Panc1 (cell line): ENCODE results near the gene VPS41. TPM values are rescaled to one million over a fixed set of nuclear protein-coding genes. Genes with fewer than 3 reads are reported as not detected.

Experiments used
- ATAC-seq: fragments of 200-7000 bp; cut with Tn5 transposase; 2 replicates; pipeline ENCODE4 v1.9.1; 2020; ENCODE audit warnings: mild to moderate bottlenecking, moderate library complexity
- BruUV-seq: library from RNA; stranded (reverse); fragments of 400-500 nt; replicated peaks from 2 replicates; lab custom pipeline; 2021; lab: Mats Ljungman, UMichigan
- CTCF ChIA-PET: fragments of 300-600 bp; sonication (Branson Sonifier 250); formaldehyde crosslinking; loops from one replicate; lab custom pipeline; 2022; ENCODE audit warnings: antibody characterized with exemption; lab: Charles Lee
- POLR2A ChIA-PET: fragments of 300-600 bp; sonication (Branson Sonifier 250); formaldehyde crosslinking; loops from one replicate; lab custom pipeline; 2022; ENCODE audit warnings: antibody characterized with exemption; lab: Charles Lee
- DNase-seq: peaks from one replicate; pipeline ENCODE4 v3.0.0-alpha.2; 2010; ENCODE audit warnings: low read depth, low spot score
- H3K27ac ChIP-seq: 2 replicates; pipeline ENCODE4 v1.5.1; 2011; ENCODE audit warnings: mild to moderate bottlenecking, low read length, inconsistent platforms
- H3K27me3 ChIP-seq: fragments of 200-500 bp; sonication (Bioruptor generic); 2 replicates; pipeline ENCODE4 v1.6.0; 2014; ENCODE audit warnings: low read length, inconsistent platforms; ENCODE audit not compliant: control insufficient read depth, insufficient read depth
- H3K36me3 ChIP-seq: fragments of 200-500 bp; sonication (Bioruptor generic); 2 replicates; pipeline ENCODE4 v1.5.1; 2014; ENCODE audit warnings: inconsistent platforms, mild to moderate bottlenecking, low read length, moderate library complexity; ENCODE audit not compliant: control insufficient read depth, insufficient read depth
- H3K4me1 ChIP-seq: 2 replicates; pipeline ENCODE4 v1.5.1; 2011; ENCODE audit warnings: inconsistent platforms, mild to moderate bottlenecking, low read length, moderate library complexity; ENCODE audit not compliant: control insufficient read depth, insufficient read depth
- H3K4me3 ChIP-seq, 2 experiments: 2 replicates each; pipeline ENCODE4 v1.5.1; 2011 to 2012; ENCODE audit warnings: low read depth in 2 of 2, low read length in 2 of 2, mild to moderate bottlenecking in 2 of 2, inconsistent platforms in 1 of 2, moderate library complexity in 1 of 2
- H3K9me3 ChIP-seq: fragments of 200-500 bp; sonication (Bioruptor generic); 2 replicates; pipeline ENCODE4 v1.5.1; 2014; ENCODE audit warnings: low read depth, mild to moderate bottlenecking, inconsistent platforms, low read length, moderate library complexity; ENCODE audit not compliant: control insufficient read depth, insufficient read depth
- POLR2AphosphoS5 ChIP-seq: IDR thresholded peaks from 2 replicates; pipeline ENCODE4 v1.6.1; 2012; ENCODE audit warnings: mild to moderate bottlenecking, low read depth, low read length, moderate library complexity
- SIN3A ChIP-seq: IDR thresholded peaks from 2 replicates; pipeline ENCODE4 v1.6.1; 2012; ENCODE audit warnings: low read depth, mild to moderate bottlenecking, low read length, moderate library complexity, borderline replicate concordance; ENCODE audit not compliant: insufficient read depth
- TCF7L2 ChIP-seq: IDR thresholded peaks from 2 replicates; pipeline ENCODE4 v1.6.1; 2011; ENCODE audit warnings: mild to moderate bottlenecking, low read depth, low read length, inconsistent platforms
- in situ Hi-C: cut with HindIII; loops from 2 replicates; pipeline ENCODE4 v1.10.0; 2016; ENCODE audit warnings: low sequenced_read_pairs, low pct_unique_long_range_greater_than_20kb
- intact Hi-C: fragments of 100-400 bp; cut with micrococcal nuclease; formaldehyde crosslinking; loops from one replicate; pipeline ENCODE4 v1.10.0; 2022; ENCODE audit not compliant: unreplicated experiment
- total RNA-seq: library from RNA; stranded (reverse); gene quantifications from one replicate; pipeline ENCODE4 v1.2.1, GENCODE V29; 2021; ENCODE audit not compliant: unreplicated experiment
- TF ChIP-seq, protein P1 (sequence below), 2 experiments: IDR thresholded peaks; 2 replicates each; pipeline ENCODE4 v1.6.1; 2011 to 2012; ENCODE audit warnings: low read depth in 2 of 2, control low read depth in 1 of 2, low read length in 1 of 2, mild to moderate bottlenecking in 1 of 2, moderate library complexity in 1 of 2; ENCODE audit not compliant: insufficient read depth in 1 of 2
- TF ChIP-seq, protein P2 (sequence below): fragments of 450-650 bp; IDR thresholded peaks from 2 replicates; pipeline ENCODE4 v1.5.1; 2017; ENCODE audit warnings: mild to moderate bottlenecking

VPS41 gene
- total RNA-seq, 1 experiment from 2014 or later: 127 TPM

DNA sequence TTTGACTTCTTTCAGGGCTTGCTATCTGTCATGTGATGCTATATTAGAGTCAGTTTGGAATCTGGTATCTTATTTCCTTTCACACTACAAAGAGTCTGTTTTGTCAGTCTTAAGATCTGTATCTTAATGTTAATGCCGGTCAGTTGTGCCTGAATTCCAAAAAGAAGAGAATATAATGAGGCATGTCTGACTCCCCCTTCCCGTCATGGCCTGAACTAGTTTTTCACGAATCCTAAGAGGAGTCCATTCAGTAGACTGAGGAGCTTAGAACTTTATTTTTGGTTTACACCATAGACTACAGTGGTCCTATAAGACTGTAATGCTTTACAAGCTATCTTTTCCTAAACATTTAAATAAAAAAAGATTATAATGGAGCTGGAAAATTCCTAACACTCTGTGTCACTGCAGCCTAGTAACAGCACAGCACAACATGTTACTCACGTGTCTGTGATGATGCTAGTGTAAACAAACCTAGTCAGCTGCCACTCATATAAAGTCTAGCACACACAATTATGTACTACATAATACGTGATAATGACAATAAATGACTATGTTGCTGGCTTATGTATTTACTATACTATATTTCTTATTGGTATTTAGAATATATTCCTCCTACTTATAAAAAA, 50.6 kb downstream of the VPS41 start:
- H3K36me3 ChIP-seq: peaks cover 2% of the 10 kb centered on the region; the same call in 1 of the 2 replicates
- no peaks in the 10 kb centered on the region for H3K27me3 ChIP-seq
- TF ChIP-seq, protein P1, sequence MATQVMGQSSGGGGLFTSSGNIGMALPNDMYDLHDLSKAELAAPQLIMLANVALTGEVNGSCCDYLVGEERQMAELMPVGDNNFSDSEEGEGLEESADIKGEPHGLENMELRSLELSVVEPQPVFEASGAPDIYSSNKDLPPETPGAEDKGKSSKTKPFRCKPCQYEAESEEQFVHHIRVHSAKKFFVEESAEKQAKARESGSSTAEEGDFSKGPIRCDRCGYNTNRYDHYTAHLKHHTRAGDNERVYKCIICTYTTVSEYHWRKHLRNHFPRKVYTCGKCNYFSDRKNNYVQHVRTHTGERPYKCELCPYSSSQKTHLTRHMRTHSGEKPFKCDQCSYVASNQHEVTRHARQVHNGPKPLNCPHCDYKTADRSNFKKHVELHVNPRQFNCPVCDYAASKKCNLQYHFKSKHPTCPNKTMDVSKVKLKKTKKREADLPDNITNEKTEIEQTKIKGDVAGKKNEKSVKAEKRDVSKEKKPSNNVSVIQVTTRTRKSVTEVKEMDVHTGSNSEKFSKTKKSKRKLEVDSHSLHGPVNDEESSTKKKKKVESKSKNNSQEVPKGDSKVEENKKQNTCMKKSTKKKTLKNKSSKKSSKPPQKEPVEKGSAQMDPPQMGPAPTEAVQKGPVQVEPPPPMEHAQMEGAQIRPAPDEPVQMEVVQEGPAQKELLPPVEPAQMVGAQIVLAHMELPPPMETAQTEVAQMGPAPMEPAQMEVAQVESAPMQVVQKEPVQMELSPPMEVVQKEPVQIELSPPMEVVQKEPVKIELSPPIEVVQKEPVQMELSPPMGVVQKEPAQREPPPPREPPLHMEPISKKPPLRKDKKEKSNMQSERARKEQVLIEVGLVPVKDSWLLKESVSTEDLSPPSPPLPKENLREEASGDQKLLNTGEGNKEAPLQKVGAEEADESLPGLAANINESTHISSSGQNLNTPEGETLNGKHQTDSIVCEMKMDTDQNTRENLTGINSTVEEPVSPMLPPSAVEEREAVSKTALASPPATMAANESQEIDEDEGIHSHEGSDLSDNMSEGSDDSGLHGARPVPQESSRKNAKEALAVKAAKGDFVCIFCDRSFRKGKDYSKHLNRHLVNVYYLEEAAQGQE (IDR thresholded peaks at IDR 0.05; ENCODE audit: insufficient read depth in 1 of 2, low read depth in 2 of 2, low read length in 1 of 2): no peak
- TF ChIP-seq SIN3A (no peak), POLR2AphosphoS5 (no peak), TCF7L2 (no peak)
- TF ChIP-seq, protein P2, sequence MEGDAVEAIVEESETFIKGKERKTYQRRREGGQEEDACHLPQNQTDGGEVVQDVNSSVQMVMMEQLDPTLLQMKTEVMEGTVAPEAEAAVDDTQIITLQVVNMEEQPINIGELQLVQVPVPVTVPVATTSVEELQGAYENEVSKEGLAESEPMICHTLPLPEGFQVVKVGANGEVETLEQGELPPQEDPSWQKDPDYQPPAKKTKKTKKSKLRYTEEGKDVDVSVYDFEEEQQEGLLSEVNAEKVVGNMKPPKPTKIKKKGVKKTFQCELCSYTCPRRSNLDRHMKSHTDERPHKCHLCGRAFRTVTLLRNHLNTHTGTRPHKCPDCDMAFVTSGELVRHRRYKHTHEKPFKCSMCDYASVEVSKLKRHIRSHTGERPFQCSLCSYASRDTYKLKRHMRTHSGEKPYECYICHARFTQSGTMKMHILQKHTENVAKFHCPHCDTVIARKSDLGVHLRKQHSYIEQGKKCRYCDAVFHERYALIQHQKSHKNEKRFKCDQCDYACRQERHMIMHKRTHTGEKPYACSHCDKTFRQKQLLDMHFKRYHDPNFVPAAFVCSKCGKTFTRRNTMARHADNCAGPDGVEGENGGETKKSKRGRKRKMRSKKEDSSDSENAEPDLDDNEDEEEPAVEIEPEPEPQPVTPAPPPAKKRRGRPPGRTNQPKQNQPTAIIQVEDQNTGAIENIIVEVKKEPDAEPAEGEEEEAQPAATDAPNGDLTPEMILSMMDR: no peak
- no peaks in the 10 kb centered on the region for H3K4me1 ChIP-seq
- no peak overlapping the region for H3K27ac ChIP-seq
- no peak overlapping the region for H3K4me3 ChIP-seq
- DNase-seq: peak; percentile 18
- BruUV-seq: no TSS peak
- intact Hi-C loops: no loop called here
- no peaks in the 10 kb centered on the region for H3K9me3 ChIP-seq
- peak; percentile 56; the same call in 1 of the 2 replicates for ATAC-seq
- ChIA-PET POLR2A (no interaction called here), CTCF (no interaction called here)
- in situ Hi-C loops: no loop called here

DNA sequence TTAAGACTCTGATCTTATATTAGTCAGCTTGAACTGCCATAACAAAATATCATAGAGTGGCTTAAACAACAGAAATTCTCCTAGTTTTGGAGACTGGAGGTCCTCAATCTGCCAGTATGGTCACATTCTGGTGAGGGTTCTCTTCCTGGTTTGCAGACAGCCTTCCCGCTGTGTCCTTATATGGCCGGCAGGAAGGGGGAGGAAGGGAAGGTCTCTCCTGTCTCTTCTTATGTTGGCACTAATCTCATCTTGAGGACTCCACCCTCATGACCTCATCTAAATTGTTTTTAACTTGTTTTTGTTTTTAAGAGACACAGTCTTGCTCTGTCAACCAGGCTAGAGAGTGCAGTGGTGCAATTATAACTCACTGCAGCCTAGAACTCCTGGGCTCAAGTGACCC, 53.1 kb downstream of the VPS41 start:
- in situ Hi-C loops: no loop called here
- BruUV-seq: no TSS peak

More for the DNA sequence above, 53.1 kb downstream of the VPS41 start:
- DNase-seq (no peak), ATAC-seq (no peak)
- TF ChIP-seq, protein P2: no peak
- no peaks in the 10 kb centered on the region for H3K4me1 ChIP-seq
- no peak overlapping the region for H3K4me3 ChIP-seq
- ChIA-PET POLR2A (no interaction called here), CTCF (interaction anchor here (0.5 kb wide), 1 partner anchor 449 kb away, joined by 4 read pairs; no protein-coding TSS in a partner anchor)
- no peaks in the 10 kb centered on the region for H3K9me3 ChIP-seq
- no peak overlapping the region for H3K27ac ChIP-seq
- no peaks in the 10 kb centered on the region for H3K27me3 ChIP-seq
- intact Hi-C loops: no loop called here
- no peaks in the 10 kb centered on the region for H3K36me3 ChIP-seq
